Testis (tissue), 2 donors: Measurements from ENCODE around the gene TAX1BP3.

ENCODE experiments used
- CTCF ChIP-seq, 3 experiments: fragments of 450-650 bp in 2 of 3; fragments of 200-600 bp in 1 of 3; sonication (generic) in 1 of 3; IDR thresholded peaks; one replicate each; pipeline ENCODE4 v1.5.1; 2016 to 2019; ENCODE audit warnings: antibody characterized with exemption in 3 of 3, mild to moderate bottlenecking in 2 of 3, moderate library complexity in 1 of 3
- POLR2A ChIP-seq: fragments of 450-650 bp; IDR thresholded peaks from one replicate; pipeline ENCODE4 v1.6.1; 2017; ENCODE audit warnings: antibody characterized with exemption, mild to moderate bottlenecking, moderate library complexity

DNA sequence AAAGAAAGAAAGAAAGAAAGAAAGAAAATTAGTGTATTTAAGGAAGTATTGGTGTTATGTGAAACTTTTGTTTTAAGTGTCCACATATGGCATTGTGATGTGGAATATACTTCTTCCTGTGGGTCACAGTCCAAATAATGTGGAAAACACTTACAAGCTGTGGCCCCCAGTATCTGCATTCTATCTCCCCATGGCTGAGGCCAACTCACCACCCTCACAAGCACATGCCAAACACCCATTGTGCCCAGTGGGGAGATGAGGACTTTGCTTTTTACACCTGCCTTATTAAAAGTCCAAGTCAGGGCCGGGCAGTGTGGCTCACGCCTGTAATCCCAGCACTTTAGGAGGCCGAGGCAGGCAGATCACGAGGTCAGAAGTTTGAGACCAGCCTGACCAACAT is 31.6 kb upstream of the TAX1BP3 start:
- TF ChIP-seq POLR2A (no peak), CTCF (IDR thresholded peaks at IDR 0.05) (no peak)
